ENCODE measurements around the gene PLEKHA1. TPM values are rescaled to one million over a fixed set of nuclear protein-coding genes. Genes with fewer than 3 reads are reported as not detected.

The PLEKHA1 gene
- total and polyA plus RNA-seq, 9 donors: 16.7 to 31.1 (median 27.1) TPM

- DNase-seq: no peak
- Histone ChIP-seq H3K36me3 (no peaks in the 10 kb centered on the region), H3K27me3 (no peaks in the 10 kb centered on the region), H3K9me3 (no peaks in the 10 kb centered on the region), H3K4me3 (no peak overlapping the region), H3K27ac (no peak overlapping the region), H3K4me1 (ENCODE audit: insufficient read depth) (peaks cover 3% of the 10 kb centered on the region)
- intact Hi-C loops (cut with DNase I): no loop called here
- WGBS, 3 donors: 39 to 51% (median 51%) methylated on average over 2 of the region's 2 CpGs
- TF ChIP-seq CTCF (IDR thresholded peaks at IDR 0.05) (no peak), POLR2A (IDR thresholded peaks at IDR 0.05) (no peak), EP300 (IDR thresholded peaks at IDR 0.05) (no peak)
Measured at GRCh38 chr10:122404576-122404975, 30.1 kb downstream of the PLEKHA1 start.

- Histone ChIP-seq H3K27ac (peak overlapping the region in 1 of 2 donors; percentile 13), H3K36me3 (no peaks in the 10 kb centered on the region), H3K27me3 (no peaks in the 10 kb centered on the region), H3K4me1 (ENCODE audit: insufficient read depth) (peaks cover 3% of the 10 kb centered on the region), H3K4me3 (no peak overlapping the region), H3K9me3 (no peaks in the 10 kb centered on the region)
- intact Hi-C loops (cut with DNase I): loop anchor here in 1 of 4 donors (2.0 kb wide), 1 partner anchor 33 kb away; the partner anchor contains the start of gene PLEKHA1
- peak in 2 of 5 donors; percentile 23 to 39 for DNase-seq
- TF ChIP-seq POLR2A (IDR thresholded peaks at IDR 0.05) (no peak), CTCF (IDR thresholded peaks at IDR 0.05) (no peak)
- 19 to 48% (median 40%) methylated on average over 8 of the region's 8 CpGs for WGBS, 3 donors
Measured at GRCh38 chr10:122407375-122408125, 33.0 kb downstream of the PLEKHA1 start.

- intact Hi-C loops (cut with DNase I): no loop called here
- Histone ChIP-seq H3K36me3 (no peaks in the 10 kb centered on the region), H3K4me3 (no peak overlapping the region), H3K9me3 (no peaks in the 10 kb centered on the region), H3K27ac (no peak overlapping the region), H3K27me3 (no peaks in the 10 kb centered on the region), H3K4me1 (ENCODE audit: insufficient read depth) (no peaks in the 10 kb centered on the region)
- no peak for DNase-seq
- TF ChIP-seq EP300 (IDR thresholded peaks at IDR 0.05) (no peak), CTCF (IDR thresholded peaks at IDR 0.05) (no peak), POLR2A (IDR thresholded peaks at IDR 0.05) (no peak)
Measured at GRCh38 chr10:122413327-122413726, 38.8 kb downstream of the PLEKHA1 start.

GRCh38 chr10:122417667-122418066 lies 43.2 kb downstream of the PLEKHA1 start:
- WGBS, 3 donors: 91 to 95% (median 94%) methylated on average over 2 of the region's 2 CpGs
- Histone ChIP-seq H3K4me1 (ENCODE audit: insufficient read depth) (peaks cover 3% of the 10 kb centered on the region), H3K27me3 (no peaks in the 10 kb centered on the region), H3K36me3 (no peaks in the 10 kb centered on the region), H3K4me3 (no peak overlapping the region), H3K9me3 (no peaks in the 10 kb centered on the region), H3K27ac (no peak overlapping the region)
- DNase-seq: no peak
- TF ChIP-seq EP300 (IDR thresholded peaks at IDR 0.05) (no peak), POLR2A (IDR thresholded peaks at IDR 0.05) (no peak), CTCF (IDR thresholded peaks at IDR 0.05) (no peak)
- intact Hi-C loops (cut with DNase I): no loop called here
